OCI-LY1 (cell line): ENCODE results near the gene CCDC92.

Source experiments
- CTCF ChIP-seq: fragments of 200-600 bp; sonication (generic), shearing (Covaris generic); IDR thresholded peaks from 2 replicates; pipeline ENCODE4 v1.5.1; 2017; ENCODE audit warnings: mild to moderate bottlenecking, antibody characterized with exemption, low read length, moderate library complexity, mixed read lengths
- EZH2 ChIP-seq: fragments of 200-600 bp; sonication (generic), shearing (Covaris generic); IDR thresholded peaks from 2 replicates; pipeline ENCODE4 v1.8.0; 2017; ENCODE audit warnings: borderline replicate concordance, mixed run types, mild to moderate bottlenecking, antibody characterized with exemption, low read length, moderate library complexity, mixed read lengths

DNA sequence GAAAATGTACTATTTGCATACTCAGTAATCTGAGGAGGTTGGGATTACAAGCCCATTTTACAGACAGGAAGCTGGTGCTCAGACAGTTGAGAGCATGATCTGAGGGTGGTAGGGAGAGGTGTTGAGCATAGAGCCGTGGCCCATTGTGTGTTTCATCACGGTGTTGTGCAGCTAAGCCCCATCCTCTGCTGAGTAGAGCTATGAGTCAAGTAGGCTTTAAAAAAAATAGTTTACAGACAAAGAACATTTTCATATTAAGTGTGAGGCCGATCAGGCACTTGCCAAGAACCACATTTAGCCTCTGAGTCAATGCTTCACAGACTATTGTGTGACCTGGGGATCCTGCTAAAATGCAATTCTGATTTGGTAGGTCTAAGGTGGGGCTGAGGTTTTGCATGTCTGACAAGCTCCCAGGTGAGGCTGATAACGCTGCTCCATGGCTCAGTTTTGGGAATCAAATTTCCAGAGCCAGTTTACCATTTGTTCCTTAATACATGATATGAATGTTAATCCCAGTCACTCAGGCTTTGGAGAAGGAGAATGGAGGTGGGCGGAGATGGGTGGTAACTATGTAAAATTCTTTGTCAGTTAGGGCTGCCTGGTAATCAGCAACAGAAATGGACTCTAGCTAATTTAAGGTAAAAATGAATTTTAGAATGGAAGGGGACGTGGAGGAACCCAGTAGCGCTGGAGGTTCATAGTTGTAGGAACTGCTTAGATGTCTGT, 22.6 kb upstream of the CCDC92 start:
- no peak for TF ChIP-seq CTCF
- no peak for TF ChIP-seq EZH2
